GM19452 (cell line): Measurements from ENCODE around the gene FHOD3.

Source experiments
- ATAC-seq: cut with Tn5 transposase; IDR thresholded peaks from one replicate; pipeline ENCODE4 v1.9.1; 2021; ENCODE audit not compliant: unreplicated experiment

Gene FHOD3

GRCh38 chr18:36378205-36378604 is 80.7 kb downstream of the FHOD3 start:
- ATAC-seq = no peak

GRCh38 chr18:36379435-36379984 is 82.0 kb downstream of the FHOD3 start:
- no peak for ATAC-seq

- ATAC-seq = no peak
These were observed 82.8 kb downstream of the FHOD3 start for GRCh38 chr18:36380173-36380827.

GRCh38 chr18:36381075-36381474 is 83.6 kb downstream of the FHOD3 start:
- ATAC-seq = no peak

- no peak for ATAC-seq
These were observed 85.3 kb downstream of the FHOD3 start for GRCh38 chr18:36382854-36383253.

- ATAC-seq = no peak
These were observed 88.8 kb downstream of the FHOD3 start for GRCh38 chr18:36386150-36386920.

- no peak for ATAC-seq
These were observed 89.8 kb downstream of the FHOD3 start for GRCh38 chr18:36387310-36387709.

GRCh38 chr18:36388310-36388709 is 90.8 kb downstream of the FHOD3 start:
- ATAC-seq = no peak

GRCh38 chr18:36389027-36389426 is 91.5 kb downstream of the FHOD3 start:
- ATAC-seq = no peak

- ATAC-seq = no peak
These were observed 92.5 kb downstream of the FHOD3 start for GRCh38 chr18:36389811-36390581.

- no peak for ATAC-seq
These were observed 94.1 kb downstream of the FHOD3 start for GRCh38 chr18:36391426-36392145.

GRCh38 chr18:36392164-36392978 is 94.9 kb downstream of the FHOD3 start:
- ATAC-seq = no peak

- ATAC-seq = no peak
These were observed 95.4 kb downstream of the FHOD3 start for GRCh38 chr18:36392979-36393287.

- ATAC-seq = no peak
These were observed 97.0 kb downstream of the FHOD3 start for GRCh38 chr18:36394486-36394885.

- ATAC-seq = no peak
These were observed 98.7 kb downstream of the FHOD3 start for GRCh38 chr18:36396190-36396589.

GRCh38 chr18:36397033-36397432 is 99.5 kb downstream of the FHOD3 start:
- no peak for ATAC-seq

- ATAC-seq = no peak
These were observed 100.9 kb downstream of the FHOD3 start for GRCh38 chr18:36398419-36398818.

GRCh38 chr18:36399055-36399454 is 101.5 kb downstream of the FHOD3 start:
- no peak for ATAC-seq

- no peak for ATAC-seq
These were observed 103.9 kb downstream of the FHOD3 start for GRCh38 chr18:36401462-36401861.

- ATAC-seq = no peak
These were observed 105.4 kb downstream of the FHOD3 start for GRCh38 chr18:36402765-36403396.
